SW 1271 (cell line): ENCODE results near the gene ZNF394.

ENCODE experiments used
- DNase-seq, 2 experiments: peaks; one replicate each; lab custom pipeline; 2025; lab: John Stamatoyannopoulos, UW

Gene ZNF394

DNA sequence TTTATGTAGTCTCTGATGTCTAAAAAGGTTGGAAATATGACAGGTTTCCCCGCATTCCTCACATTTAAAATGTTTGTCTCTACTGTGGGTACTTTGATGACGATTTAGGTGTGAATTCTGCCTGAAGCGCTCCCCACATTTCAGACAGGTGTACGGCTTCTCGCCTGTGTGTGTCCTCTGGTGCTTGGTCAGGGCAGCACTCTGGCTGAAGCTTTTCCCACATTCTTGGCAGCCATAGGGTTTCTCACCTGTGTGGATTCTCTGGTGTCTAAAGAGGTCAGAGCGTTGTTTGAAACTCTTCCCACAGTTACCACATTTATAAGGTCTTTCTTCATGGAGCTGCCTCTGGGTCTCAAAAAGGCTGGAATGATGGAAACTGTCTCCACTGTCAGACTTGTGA, 6.3 kb downstream of the ZNF394 start:
- DNase-seq, result no peak

DNA sequence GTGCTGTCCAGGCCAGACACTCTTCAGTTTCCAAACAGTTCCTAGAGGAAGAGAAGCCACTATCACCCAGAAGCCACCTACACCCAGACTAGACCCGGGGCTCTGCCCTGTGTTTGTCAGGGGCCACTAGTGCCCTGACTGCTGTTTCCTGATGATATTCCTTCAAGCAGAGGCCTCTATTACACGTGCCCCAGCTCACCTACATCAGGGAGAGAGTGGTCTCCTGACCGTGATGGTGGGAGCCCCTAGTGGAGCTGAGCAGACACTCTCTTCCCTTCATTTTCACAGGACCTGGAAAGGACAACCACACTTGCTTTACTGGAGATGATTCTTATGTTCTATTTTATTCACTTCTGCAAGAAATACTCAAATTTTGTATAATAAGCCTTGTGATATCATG, 9.2 kb downstream of the ZNF394 start:
- no peak for DNase-seq

DNA sequence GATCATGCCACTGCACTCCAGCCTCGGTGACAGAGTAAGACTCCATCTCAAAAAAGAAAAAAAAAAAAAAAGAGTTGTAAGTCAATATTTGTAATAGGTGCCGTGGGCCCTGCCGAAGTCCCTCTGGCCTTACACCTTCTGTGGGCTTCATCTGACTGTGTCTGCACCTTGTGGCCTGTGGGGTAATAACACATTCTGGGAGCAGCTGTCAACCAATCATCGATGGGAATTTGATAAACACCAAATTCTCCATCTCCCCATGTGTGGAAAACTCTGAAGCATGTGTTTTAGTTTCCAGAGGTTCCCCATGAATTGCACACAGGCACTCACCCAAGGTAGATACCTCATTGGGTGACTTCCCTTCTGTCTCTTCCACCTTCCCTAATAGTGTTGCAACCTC, 10.8 kb downstream of the ZNF394 start:
- no peak for DNase-seq

DNA sequence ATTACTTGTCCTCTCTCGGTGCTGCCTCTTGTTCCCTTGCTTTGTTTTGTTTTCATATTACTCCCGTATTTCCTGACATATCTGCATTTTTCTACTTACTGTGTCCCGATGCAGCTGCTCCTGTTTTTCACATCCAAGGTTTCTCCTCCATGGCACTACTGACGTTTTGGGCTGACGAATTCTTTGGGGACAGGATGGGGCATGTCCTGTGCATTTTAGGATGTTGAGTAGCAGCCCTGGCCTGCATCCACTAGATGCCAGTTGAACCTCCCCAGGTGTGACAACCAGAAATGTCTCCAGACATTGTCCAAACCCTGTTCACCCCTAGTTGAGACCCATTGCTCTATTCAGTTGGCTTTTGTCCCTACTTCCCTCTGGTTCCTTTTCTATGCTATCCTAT, 15.0 kb downstream of the ZNF394 start:
- no peak for DNase-seq

DNA sequence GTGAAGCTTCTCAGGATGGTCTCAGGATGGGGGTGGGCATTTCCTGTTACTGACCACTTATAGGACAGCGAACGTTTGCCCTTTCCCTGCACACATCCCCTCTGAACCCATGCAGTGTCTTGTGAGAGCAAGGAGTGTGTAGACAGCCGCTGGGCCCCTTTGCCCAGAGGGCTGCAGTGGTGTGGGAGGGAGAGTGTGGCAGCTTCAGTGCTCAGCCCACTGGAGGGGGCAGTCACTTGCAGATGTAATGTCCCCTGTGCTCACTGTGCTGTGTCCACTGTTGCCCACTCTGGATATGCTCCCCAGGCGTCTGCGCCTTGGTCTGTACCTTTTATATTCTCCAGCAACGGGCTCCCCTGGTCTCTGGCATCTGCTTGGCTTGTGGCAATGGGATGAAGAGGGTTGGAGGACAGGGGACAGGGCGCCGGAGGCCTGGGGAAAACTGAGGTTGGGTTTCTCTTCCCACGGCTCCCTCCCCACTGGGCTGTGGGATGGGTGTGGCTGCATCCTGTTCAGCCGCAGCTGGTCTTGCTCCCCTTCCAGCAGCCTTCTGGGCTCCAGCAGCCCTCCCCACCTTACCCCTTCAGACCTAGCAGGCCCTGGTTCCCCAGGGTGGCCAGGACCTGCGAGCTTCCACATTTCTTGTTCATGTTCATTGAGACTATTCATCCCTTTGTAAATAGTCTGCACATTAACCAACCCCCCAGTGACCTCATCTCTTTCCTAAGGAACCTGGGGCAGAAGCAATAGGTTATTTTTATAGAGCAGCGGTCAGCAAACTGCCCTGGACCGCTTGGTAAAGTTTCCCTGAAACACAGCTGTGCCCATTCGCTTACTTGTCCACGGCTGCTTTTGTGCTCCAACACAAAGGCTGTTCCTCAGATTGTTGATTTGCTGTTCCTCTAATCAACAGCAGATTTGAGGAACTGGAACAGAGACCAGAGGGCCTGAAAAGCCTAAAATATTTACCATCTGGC, 21.3 kb downstream of the ZNF394 start:
- DNase-seq, result no peak

DNA sequence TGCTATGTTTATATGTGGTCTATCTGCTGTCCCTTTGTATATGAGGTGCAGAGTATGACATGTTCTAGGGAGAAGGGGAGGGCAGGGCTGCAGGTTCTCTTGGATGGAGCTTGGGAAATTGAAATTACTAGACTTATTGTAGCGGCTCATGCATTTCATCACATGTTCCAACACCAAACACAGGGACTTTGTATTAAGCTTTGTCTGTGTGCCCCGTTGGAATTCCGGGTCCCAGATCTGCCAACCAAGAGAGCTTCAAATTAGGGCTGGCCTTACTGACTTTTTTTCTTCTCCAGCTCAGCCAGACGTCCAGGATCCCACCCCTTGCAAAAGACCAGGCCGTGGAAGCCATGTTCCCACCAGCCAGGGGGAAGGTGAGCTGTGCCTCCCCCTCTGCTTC, 24.0 kb downstream of the ZNF394 start:
- no peak for DNase-seq

DNA sequence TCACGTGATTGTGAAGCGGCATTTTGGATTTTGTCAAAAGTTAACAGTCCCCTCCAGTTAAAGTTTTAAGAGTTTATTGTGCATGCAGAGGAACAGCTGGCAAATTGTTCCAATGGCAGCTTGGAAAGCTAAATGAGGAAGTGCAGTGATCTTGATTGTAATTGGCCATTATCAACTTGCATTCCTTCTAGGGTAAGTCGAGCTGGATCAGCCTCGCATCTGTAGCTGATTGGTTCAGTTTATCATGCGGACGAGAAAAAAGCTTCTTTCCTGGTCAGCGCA, 26.8 kb downstream of the ZNF394 start:
- DNase-seq, result peak in 1 of 2 experiments; percentile 56

DNA sequence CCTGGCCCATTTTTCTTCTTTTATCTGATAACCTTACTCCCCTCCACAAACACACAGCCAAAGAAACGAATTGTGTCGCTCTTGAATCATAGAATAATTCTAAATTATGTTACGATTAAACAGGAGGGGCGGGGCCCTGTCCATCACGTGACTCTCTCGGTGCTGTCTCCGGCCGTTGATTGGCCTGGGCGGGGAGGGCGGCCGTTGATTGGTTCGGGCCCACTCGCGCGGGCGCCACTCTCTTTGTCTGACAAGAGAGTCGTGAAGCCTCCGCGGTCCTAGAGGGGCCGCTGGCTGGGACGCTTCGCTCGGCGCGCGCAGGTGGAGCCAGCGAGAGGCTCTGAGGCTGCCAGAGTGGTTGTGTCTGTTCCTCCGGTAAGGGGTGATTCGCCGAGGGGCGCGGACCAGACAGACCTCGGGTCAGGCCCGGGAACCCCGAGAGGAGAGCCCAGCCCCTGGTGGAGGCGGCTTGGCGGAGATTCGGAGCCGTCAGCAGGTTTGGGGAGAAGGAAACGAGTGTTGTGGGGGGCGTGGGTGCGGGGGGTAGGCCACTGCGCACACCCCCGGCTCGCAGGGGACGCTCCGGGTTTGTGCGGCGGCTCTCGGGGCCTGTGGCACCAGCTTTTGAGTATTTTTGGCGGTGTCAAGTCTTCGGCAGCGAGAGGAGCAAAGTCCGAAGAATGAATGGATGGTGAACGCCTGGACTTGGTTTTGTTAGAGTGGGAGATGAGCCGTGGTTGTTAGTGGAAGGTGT, 27.3 kb downstream of the ZNF394 start, which contains the start of gene ZNF789:
TSS of gene ZNF789 (plus strand) at position 330 of the 754 bp plus-strand sequence. CDS start 3,567 bp downstream, outside the sequence.
- peak; percentile 84 to 94 for DNase-seq

DNA sequence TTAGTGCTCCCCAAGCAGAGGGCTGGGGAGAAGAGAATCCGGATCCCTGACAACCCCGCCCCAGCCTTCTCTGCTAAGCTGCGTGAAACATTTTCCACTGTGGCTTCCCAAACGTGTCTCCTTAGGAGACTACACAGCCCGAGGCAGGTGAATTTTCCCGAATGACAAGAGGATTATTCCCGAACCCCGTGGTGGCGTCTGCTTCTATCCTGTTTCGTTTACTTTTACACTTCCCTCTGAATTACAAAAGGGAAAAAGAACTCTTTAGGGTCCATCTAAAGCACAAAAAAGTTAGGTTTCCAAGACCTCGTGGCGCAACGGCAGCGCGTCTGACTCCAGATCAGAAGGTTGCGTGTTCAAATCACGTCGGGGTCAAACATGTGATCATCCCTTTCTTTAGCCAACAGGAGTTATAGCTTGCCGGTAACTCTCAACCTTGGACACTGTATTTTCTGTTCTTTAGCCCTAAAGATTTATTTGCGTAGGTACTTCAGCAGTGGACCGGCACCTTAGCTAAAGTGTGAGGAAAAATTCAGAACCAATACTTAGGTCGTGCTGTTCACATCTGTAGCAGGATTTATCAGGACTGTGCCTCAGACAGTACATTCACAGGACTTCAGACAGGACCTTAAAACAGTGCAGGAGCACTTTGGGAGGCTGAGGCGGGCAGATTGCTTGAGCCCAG, 30.6 kb downstream of the ZNF394 start:
- DNase-seq, result no peak

DNA sequence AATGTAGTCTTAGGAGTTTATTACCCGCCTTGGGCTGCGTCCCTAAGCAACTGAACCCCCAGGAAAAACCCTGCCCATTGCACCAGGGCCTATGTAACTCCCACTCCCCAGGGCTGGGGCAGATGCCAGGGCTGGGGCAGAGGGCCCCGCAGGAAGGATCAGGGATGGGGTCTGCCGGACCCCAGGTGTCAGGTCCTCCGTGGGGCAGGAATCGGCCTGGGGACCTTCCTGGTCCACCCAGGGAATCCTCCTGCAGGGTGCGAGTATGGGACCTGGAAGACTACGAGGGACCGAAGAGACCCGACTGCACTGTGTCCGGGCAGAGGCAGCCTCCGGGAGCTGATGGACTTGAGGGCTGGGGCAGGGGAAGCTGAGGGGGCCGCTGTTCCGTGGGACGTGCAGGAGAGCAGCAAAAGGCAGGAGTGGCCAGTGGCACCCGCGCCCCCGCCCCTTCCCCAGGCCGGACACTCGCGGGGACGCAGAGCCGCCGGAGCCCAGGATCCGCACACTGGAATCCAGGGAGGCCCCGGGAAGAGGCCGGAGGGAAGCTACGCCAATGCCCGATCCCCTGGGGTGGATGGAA, 31.7 kb downstream of the ZNF394 start:
- no peak for DNase-seq

DNA sequence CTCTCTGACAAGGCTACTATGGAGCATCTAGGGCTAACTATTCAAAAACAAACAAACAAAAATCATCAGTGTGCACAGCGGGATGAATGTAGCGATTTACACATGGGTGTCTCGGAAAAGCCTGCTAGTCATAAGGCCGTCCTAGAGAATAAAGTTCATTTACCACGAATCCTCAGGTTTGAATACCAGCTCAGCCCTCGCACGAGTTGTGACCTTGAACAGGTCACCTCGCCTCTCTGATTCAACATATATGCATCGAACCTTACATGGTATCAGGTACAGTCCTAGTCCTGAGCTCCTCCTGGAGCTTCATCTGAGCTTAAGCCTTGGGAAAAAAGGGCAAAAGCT, 34.7 kb downstream of the ZNF394 start:
- DNase-seq, result no peak

DNA sequence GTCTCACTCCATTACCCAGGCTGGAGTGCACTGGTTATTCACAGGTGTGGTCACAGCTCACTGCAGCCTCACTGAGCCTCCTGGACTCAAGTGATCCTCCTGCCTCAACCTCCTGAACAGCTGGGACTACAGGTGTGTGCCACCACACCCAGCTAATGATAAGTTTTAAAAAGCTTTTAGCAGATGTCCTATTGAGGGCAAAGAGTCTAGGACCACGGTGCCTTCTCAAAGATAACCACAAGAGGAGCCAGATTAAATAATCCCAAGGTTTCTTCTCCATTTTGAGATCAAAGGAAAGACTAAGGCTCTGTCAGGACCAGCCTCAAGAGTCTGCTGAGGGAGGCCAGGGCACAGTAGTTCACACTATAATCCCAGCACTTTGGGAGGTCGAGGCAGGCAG, 38.9 kb downstream of the ZNF394 start:
- peak in 1 of 2 experiments; percentile 14 for DNase-seq

DNA sequence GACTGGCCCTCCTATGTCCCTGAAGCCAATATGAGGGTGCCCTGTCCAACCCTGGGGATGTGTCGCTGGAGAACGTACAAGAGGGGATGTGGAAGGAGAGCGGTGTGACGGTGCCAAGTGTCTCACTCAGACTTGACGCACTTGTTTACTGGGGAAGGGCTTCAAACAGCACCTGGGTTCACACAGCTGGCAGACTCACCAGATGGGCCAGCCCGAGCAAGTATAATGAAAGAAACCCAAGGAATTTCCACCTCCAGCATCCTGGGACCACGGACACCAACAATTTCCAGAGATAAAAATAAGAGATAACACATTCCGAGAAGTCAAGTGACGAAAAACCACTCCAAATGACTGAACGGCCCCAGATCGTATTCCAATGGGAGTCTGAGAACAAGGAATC, 39.4 kb downstream of the ZNF394 start:
- no peak for DNase-seq

DNA sequence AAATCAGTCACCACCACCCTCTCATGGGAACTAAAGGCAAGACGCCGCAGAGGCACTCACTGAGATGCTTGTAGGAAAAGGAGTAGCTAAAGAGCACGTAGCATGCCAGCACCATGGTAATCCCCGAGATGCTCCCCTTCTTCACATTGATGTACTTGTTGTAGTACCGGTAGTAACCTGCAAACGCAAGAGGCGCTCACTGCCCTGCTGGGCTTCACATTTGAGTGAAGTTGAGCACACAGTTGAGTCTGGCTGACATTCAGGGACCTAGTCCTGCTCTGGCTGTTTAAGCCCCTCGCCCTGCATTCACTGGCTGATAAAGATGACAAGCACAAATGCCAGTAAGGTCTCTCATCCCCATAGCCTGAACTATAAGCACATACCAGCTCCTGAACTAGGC, 41.0 kb downstream of the ZNF394 start:
- peak in 1 of 2 experiments; percentile 13 for DNase-seq

DNA sequence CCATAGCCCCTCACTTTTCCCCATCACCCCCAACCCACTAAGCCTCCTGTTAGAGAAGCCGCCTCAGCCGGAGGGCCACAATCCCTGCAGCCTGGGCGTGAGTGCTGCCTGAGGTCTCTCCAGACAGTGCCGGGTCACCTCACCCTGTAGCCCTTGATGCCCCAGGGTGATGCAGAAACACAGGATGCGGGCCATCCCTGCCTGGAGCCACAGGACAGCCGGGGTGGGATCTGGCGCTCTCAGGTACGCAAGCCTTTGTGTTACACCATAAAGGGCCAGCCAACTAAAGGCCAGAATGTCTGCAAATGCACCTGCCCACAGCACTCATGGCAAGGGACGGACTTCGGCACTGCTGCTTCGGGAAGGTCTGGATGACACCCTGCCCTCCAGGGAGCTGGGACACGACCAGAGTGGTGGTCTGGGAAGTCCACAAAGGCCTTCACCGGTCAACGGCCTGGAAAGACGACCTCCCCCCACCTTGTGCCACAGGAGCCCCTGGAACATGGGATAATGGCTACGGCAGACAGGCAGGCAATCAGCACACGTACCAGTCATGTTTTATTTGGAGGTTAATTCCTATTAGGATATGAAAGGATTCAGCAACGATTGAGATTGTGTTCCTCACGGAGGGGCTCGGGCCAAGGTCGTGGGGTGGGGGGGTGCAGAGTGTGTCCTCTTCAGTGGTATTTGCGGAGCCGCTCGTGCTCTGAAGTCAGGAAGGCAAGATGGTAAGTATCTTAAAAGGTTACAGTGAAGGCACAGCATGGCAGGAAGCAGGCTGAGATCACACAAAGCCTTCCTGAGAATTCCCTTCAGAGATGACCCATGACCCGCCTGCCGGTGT, 42.2 kb downstream of the ZNF394 start:
- DNase-seq, result no peak

DNA sequence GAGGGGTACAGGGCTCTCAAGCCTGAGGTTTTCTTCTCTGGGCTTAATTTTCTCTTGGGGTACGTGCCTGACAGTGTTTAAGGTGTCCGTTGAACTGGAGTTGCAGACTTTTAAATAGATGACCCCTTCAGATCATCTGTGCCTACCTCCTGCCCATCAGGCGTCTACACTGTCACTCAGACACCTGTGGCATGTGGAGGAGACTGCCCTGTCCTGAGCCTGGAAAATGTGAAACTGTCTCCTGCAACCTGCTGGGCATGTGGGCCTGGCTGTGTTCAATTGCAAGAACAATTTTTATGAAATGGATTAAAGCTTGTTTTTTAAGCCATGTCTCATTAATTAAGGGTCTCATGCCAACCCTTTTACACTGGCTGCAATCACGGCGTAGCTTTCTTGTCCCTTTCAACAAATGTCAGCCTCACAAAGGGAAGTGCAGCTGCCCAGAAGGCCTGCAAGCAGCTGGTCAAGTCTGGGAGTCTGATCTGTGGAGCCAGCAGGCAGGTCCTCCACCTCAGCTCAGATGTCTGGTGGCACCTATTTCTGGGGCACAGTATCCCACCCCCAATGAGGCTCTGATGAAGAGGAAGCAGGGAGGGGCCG, 42.9 kb downstream of the ZNF394 start:
- DNase-seq, result no peak

DNA sequence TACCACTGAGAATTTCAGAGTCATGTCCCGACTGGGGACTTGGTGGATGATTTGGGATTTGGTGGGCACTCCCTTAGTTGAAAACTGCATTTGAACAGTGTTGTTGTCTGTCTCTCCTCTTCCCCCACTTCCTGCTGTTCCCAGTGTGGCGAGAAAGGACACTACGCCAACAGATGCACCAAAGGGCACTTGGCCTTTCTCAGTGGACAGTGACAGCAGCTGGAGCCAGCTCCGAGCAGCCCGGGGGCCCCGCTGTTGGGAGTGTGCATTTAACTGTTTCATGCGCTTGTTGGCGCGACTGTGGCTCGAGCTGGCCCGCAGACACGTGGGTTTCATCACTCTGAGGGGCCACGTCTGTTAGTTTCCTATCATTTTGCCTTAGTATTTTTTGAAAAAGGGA, 43.8 kb downstream of the ZNF394 start:
- no peak for DNase-seq

DNA sequence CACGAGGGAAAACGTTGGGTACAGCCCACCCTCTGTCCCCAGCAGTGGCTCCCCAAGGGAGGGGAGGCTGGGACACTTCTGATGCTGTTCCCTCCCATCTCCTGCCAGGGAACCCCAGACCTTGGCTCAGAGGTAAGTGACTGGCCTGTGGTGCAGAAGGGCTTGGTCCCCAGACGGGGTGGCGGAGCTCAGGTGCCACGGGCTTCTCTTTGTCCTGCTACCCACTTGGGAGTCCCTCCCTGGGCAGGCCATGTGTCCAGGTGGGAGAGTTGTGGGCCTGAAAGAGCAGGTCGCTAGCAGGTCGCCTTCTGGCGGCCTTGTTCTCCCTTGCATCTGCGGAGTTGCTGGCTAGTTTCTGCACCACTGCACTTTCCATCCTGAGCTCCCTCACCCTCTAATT, 44.2 kb downstream of the ZNF394 start:
- no peak for DNase-seq

DNA sequence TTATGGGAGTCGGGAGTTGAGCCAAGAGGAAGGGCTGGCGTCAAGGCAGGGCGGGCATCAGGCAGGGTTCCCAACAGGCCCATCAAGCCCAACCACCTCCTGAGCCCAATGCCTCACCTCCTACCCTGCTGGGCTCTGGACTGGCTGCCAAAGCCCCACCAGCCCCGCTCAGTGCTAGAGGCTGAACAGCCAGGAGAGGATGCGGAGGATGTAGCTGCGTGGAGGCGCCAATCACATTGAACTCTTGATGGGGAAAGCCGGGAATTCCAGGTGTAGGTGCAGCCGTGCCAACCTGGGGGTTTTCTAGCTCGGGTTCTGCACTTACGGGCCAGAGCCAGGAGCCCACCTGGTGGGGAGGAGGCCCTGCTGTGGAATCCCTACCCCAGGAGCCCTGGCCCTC, 47.0 kb downstream of the ZNF394 start:
- no peak for DNase-seq

DNA sequence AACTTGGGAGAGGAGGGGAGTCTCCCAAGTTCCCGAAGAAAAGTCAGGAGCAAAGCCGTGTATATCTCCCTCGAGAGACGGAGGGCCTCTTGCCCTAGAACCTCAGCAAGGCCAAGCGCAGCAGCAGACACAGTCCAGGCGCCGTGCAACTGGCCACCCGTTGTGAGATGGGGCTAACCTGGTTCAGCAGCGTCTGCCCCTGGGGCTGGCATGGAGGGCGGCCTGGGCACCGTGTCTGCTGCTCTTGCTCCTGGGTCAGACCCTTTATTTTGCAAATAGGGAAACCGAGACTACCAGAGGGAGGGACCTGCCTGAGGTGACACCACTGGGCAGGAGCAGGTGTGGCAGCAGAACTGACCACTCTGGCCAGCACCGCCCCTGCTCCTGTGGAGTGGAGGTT, 47.5 kb downstream of the ZNF394 start:
- DNase-seq, result no peak

DNA sequence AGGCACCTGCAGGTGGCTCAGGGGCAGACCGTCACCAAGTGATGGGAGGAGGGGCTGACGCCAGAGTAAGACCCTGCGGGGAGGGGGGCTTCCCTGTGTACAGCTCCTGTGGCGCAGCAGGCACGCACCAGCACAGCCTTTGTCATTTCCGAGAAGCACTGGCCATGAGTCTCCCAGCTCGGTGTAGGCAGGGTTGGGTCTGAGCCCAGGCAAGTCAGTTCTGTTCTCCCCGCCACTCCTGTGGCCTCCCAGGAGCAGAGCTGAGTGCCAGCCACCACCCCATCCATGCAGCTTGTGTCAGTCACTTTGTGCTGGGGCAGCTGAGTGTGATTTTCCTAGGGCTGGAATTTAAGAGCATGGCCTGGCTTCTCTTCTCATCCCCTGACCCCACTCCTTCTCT, 48.1 kb downstream of the ZNF394 start:
- no peak for DNase-seq
